SK-N-SH (cell line): Measurements from ENCODE around the gene TMEM213. TPM values are rescaled to one million over a fixed set of nuclear protein-coding genes. Genes with fewer than 3 reads are reported as not detected.

Experiments
- CTCF ChIA-PET: fragments of 300-600, 350-600 bp; formaldehyde crosslinking; extraction: SDS; loops from one replicate; lab custom pipeline; 2021; lab: Yijun Ruan, JAX
- POLR2A ChIA-PET: fragments of 350-600 bp; sonication (Branson Sonifier 250); formaldehyde crosslinking; extraction: SDS; loops from one replicate; lab custom pipeline; 2020; ENCODE audit warnings: antibody characterized with exemption, inconsistent platforms; lab: Yijun Ruan, JAX
- DNase-seq: peaks from one replicate; pipeline ENCODE4 v3.0.0; 2012
- H2AFZ ChIP-seq: fragments of 200-600 bp; sonication (generic); 2 replicates; pipeline ENCODE4 v1.8.1; 2016; ENCODE audit warnings: antibody characterized with exemption, mild to moderate bottlenecking, low read depth
- H3F3A ChIP-seq: fragments of 200-600 bp; sonication (generic); replicated peaks from 2 replicates; pipeline ENCODE3; 2016; ENCODE audit warnings: antibody characterized with exemption, mild to moderate bottlenecking; ENCODE audit not compliant: insufficient read depth
- H3K27ac ChIP-seq, 2 experiments: fragments of 200-500 bp in 1 of 2; fragments of 200-600 bp in 1 of 2; sonication (Bioruptor generic) in 1 of 2; sonication (generic), shearing (Covaris generic) in 1 of 2; 2 replicates each; pipeline versions ENCODE4 v1.5.1 to v1.6.1; 2014 to 2016; ENCODE audit warnings: low read depth in 2 of 2, inconsistent platforms in 1 of 2, low read length in 1 of 2, mild to moderate bottlenecking in 1 of 2, mixed read lengths in 1 of 2
- H3K27me3 ChIP-seq: fragments of 200-600 bp; sonication (generic), shearing (Covaris generic); 2 replicates; pipeline ENCODE4 v1.6.1; 2016; ENCODE audit warnings: mixed run types; ENCODE audit not compliant: insufficient read depth
- H3K36me3 ChIP-seq, 2 experiments: fragments of 200-500 bp in 1 of 2; fragments of 200-600 bp in 1 of 2; sonication (Bioruptor generic) in 1 of 2; sonication (generic) in 1 of 2; replicated peaks in 1 of 2; 2 replicates each; pipeline versions ENCODE3 to v1.5.1; 2014 to 2016; ENCODE audit warnings: low read length in 1 of 2, mild to moderate bottlenecking in 1 of 2; ENCODE audit not compliant: insufficient read depth in 2 of 2, control insufficient read depth in 1 of 2
- H3K4me1 ChIP-seq, 2 experiments: fragments of 200-500 bp in 1 of 2; fragments of 200-600 bp in 1 of 2; sonication (Bioruptor generic) in 1 of 2; sonication (generic), shearing (Covaris generic) in 1 of 2; 2 replicates each; pipeline versions ENCODE4 v1.5.1 to v1.6.1; 2014 to 2016; ENCODE audit warnings: low read depth in 1 of 2, low read length in 1 of 2, mixed run types in 1 of 2; ENCODE audit not compliant: insufficient read depth in 2 of 2, control insufficient read depth in 1 of 2
- H3K4me2 ChIP-seq: fragments of 200-600 bp; sonication (generic), shearing (Covaris generic); 2 replicates; pipeline ENCODE4 v1.6.1; 2017; ENCODE audit warnings: mixed run types
- H3K4me3 ChIP-seq, 2 experiments: fragments of 200-500 bp in 1 of 2; fragments of 200-600 bp in 1 of 2; sonication (Bioruptor generic) in 1 of 2; sonication (generic), shearing (Covaris generic) in 1 of 2; 2 replicates each; pipeline versions ENCODE4 v1.5.1 to v1.8.1; 2014 to 2016; ENCODE audit warnings: low read depth in 2 of 2, inconsistent platforms in 1 of 2, low read length in 1 of 2, mild to moderate bottlenecking in 1 of 2, mixed read lengths in 1 of 2, moderate library complexity in 1 of 2
- H3K79me2 ChIP-seq: fragments of 200-600 bp; sonication (generic); 2 replicates; pipeline ENCODE4 v1.8.1; 2017; ENCODE audit warnings: mild to moderate bottlenecking; ENCODE audit not compliant: insufficient read depth
- H3K9ac ChIP-seq: fragments of 200-600 bp; sonication (generic); 2 replicates; pipeline ENCODE4 v1.6.1; 2017; ENCODE audit warnings: mixed run types
- H3K9me2 ChIP-seq: fragments of 200-600 bp; sonication (generic); 2 replicates; pipeline ENCODE4 v1.6.1; 2017; ENCODE audit warnings: mixed run types
- H3K9me3 ChIP-seq: fragments of 200-600 bp; sonication (generic); 2 replicates; pipeline ENCODE4 v1.6.1; 2017; ENCODE audit warnings: mixed run types, mild to moderate bottlenecking, moderate library complexity
- H4K20me1 ChIP-seq: fragments of 200-600 bp; sonication (generic); 2 replicates; pipeline ENCODE4 v1.6.1; 2017; ENCODE audit warnings: mild to moderate bottlenecking, mixed run types; ENCODE audit not compliant: insufficient read depth
- ELF1 ChIP-seq: IDR thresholded peaks from 2 replicates; pipeline ENCODE4 v1.4.0; 2012
- GABPA ChIP-seq: IDR thresholded peaks from 2 replicates; pipeline ENCODE4 v1.4.0; 2012; ENCODE audit warnings: low read depth, mild to moderate bottlenecking
- GATA2 ChIP-seq: sonication (generic); formaldehyde crosslinking; IDR thresholded peaks from 2 replicates; pipeline ENCODE4 v1.5.0; 2020; ENCODE audit warnings: mild to moderate bottlenecking, missing genetic modification reagents
- IRF3 ChIP-seq: fragments of 150-350 bp; IDR thresholded peaks from 2 replicates; pipeline ENCODE4 v1.6.1; 2016; ENCODE audit warnings: mild to moderate bottlenecking, low read depth, low read length
- PBX3 ChIP-seq: IDR thresholded peaks from 2 replicates; pipeline ENCODE4; 2012
- SIN3A ChIP-seq: IDR thresholded peaks from 2 replicates; pipeline ENCODE4 v1.6.1; 2012; ENCODE audit warnings: low read depth, mild to moderate bottlenecking, low read length, moderate library complexity, borderline replicate concordance
- USF1 ChIP-seq: IDR thresholded peaks from 2 replicates; pipeline ENCODE4 v1.4.0; 2012; ENCODE audit warnings: low read depth, borderline replicate concordance
- WGBS: methylation state at CpG from one replicate; pipeline ENCODE4 v1.1.6; 2017; ENCODE audit warnings: low lambda C conversion rate; 5-methylcytosine and 5-hydroxymethylcytosine counted together
- polyA plus RNA-seq, 3 experiments: library from polyadenylated mRNA; depleted of rRNA; stranded (reverse); fragments of >200 nt; gene quantifications; 2 replicates each; pipeline ENCODE4 v1.2.3, GENCODE V29; 2012

TMEM213 gene
- polyA plus RNA-seq, 1 of the 3 experiments (the other 2 are of a cell fraction), result not detected

- POLR2A ChIA-PET, result no interaction called here
- DNase-seq, result no peak
- H4K20me1 ChIP-seq, result no peaks in the 10 kb centered on the region
- H3K4me1 ChIP-seq, result peaks cover 0 to 19% of the 10 kb centered on the region in 2 experiments; a peak in 1 of 4 replicates
- 55% methylated on average over 5 of the region's 5 CpGs for WGBS
- no peaks in the 10 kb centered on the region for H3K9me2 ChIP-seq
- no peaks in the 10 kb centered on the region for H3K79me2 ChIP-seq
- H3F3A ChIP-seq, result no peaks in the 10 kb centered on the region
- H3K4me3 ChIP-seq, result no peak overlapping the region
- no peaks in the 10 kb centered on the region for H3K27me3 ChIP-seq
- no peak overlapping the region for H3K9ac ChIP-seq
- CTCF ChIA-PET, result no interaction called here
- no peak overlapping the region for H3K4me2 ChIP-seq
- no peak for TF ChIP-seq ELF1
- TF ChIP-seq SIN3A, result no peak
- no peak for TF ChIP-seq IRF3
- TF ChIP-seq USF1, result no peak
- no peak for TF ChIP-seq GABPA
- TF ChIP-seq PBX3, result no peak
- no peaks in the 10 kb centered on the region for H3K36me3 ChIP-seq
- no peak overlapping the region for H3K27ac ChIP-seq
- H2AFZ ChIP-seq, result no peak overlapping the region
- H3K9me3 ChIP-seq, result no peaks in the 10 kb centered on the region
These were observed 44.2 kb upstream of the TMEM213 start for GRCh38 chr7:138753610-138754009.

GRCh38 chr7:138755331-138755747, 42.5 kb upstream of the TMEM213 start:
- POLR2A ChIA-PET, result no interaction called here
- TF ChIP-seq GATA2 (CRISPR knock-in tag) (0 out of 2 replicates have a peak, but pooled peaks have one; percentile 26), SIN3A (no peak)
- Histone ChIP-seq H3K27ac (no peak overlapping the region), H3K9me2 (no peaks in the 10 kb centered on the region), H3K79me2 (no peaks in the 10 kb centered on the region), H2AFZ (no peak overlapping the region), H3K9ac (no peak overlapping the region), H3F3A (no peaks in the 10 kb centered on the region), H3K4me3 (no peak overlapping the region), H3K36me3 (no peaks in the 10 kb centered on the region), H3K9me3 (no peaks in the 10 kb centered on the region), H3K4me2 (no peak overlapping the region), H3K27me3 (no peaks in the 10 kb centered on the region), H3K4me1 (peaks cover 0 to 19% of the 10 kb centered on the region in 2 experiments; a peak in 1 of 4 replicates), H4K20me1 (no peaks in the 10 kb centered on the region)
- WGBS, result 58% methylated on average over 10 of the region's 10 CpGs
- DNase-seq, result peak; percentile 49
- CTCF ChIA-PET, result interaction anchor here (0.7 to 4.0 kb wide), 4 partner anchors 13 to 594 kb away, joined by 3 to 22 read pairs (median 3); no protein-coding TSS in a partner anchor
